Spleen (tissue), 7 donors: ENCODE results near the gene DUSP18.

ENCODE experiments used
- CTCF ChIP-seq, 11 experiments: fragments of 200-600 bp in 7 of 11; fragments of 450-650 bp in 4 of 11; sonication (generic) in 4 of 11; IDR thresholded peaks in 8 of 11; conservative IDR thresholded peaks in 3 of 11; 1 replicate in 7 of 11; 2 replicates in 4 of 11; pipeline versions ENCODE4 v1.4.0 to v1.8.0; 2016 to 2021; ENCODE audit warnings: antibody characterized with exemption in 11 of 11, inconsistent platforms in 4 of 11, mild to moderate bottlenecking in 1 of 11
- POLR2AphosphoS5 ChIP-seq, 3 donors: sonication (generic); formaldehyde crosslinking; IDR thresholded peaks; one replicate each; pipeline ENCODE4 v1.5.1; 2017; ENCODE audit warnings: antibody characterized with exemption in 3 of 3
- donor health status: DM: no; HTN: no; CAD: no; lungs with moderate emphysema.
- donor health status: DM: no; HTN: no; CAD: no.
- donor health status: DM: no; HTN: no; CAD: no.

- no peak for TF ChIP-seq CTCF (IDR thresholded peaks at IDR 0.05 in 8 of 11, conservative IDR thresholded peaks at IDR 0.05 in 3 of 11)
- no peak for TF ChIP-seq POLR2AphosphoS5 (IDR thresholded peaks at IDR 0.05)
Observed at GRCh38 chr22:30665786-30666185, 1.9 kb downstream of the DUSP18 start.
